ENCODE results near the gene ASPHD2. TPM values are rescaled to one million over a fixed set of nuclear protein-coding genes. Genes with fewer than 3 reads are reported as not detected.

The ASPHD2 gene
- total RNA-seq, 1 experiment from 2014 or later: 7.1 TPM

GRCh38 chr22:26391623-26392022, 37.4 kb upstream of the ASPHD2 start:
- Histone ChIP-seq H3K4me2 (ENCODE audit: insufficient read depth, insufficient read length, low read length) (no peak overlapping the region), H3K27me3 (ENCODE audit: insufficient read depth, low read length) (no peaks in the 10 kb centered on the region), H3K23ac (ENCODE audit: insufficient read length, low read depth, low read length) (no peak overlapping the region), H4K91ac (ENCODE audit: insufficient read length, low read depth, low read length) (no peak overlapping the region), H4K5ac (ENCODE audit: insufficient read length, low read depth, low read length) (no peak overlapping the region), H3K79me2 (ENCODE audit: insufficient read depth, low read length) (no peaks in the 10 kb centered on the region), H3K18ac (ENCODE audit: insufficient read length, low read depth, low read length) (peak overlapping the region; percentile 74), H4K8ac (replicated peaks; ENCODE audit: insufficient read length, low read depth, low read length) (no peak overlapping the region), H2BK20ac (ENCODE audit: low read depth, low read length, poor library complexity, severe bottlenecking) (no peak overlapping the region), H2BK120ac (ENCODE audit: low read depth, low read length, poor library complexity, severe bottlenecking) (no peak overlapping the region), H2BK15ac (ENCODE audit: low read depth, low read length) (no peak overlapping the region), H3K23me2 (ENCODE audit: insufficient read length, low read depth, low read length, poor library complexity, severe bottlenecking) (no peaks in the 10 kb centered on the region), H3K14ac (ENCODE audit: insufficient read depth, low read length) (0 out of 2 replicates have a peak overlapping the region, but pooled peaks have one; percentile 64), H2AK5ac (ENCODE audit: insufficient read length, low read length) (no peak overlapping the region), H2BK5ac (ENCODE audit: insufficient read length, low read length) (no peak overlapping the region), H3K4ac (ENCODE audit: low read depth, low read length) (no peak overlapping the region), H3K79me1 (ENCODE audit: insufficient read depth, low read depth, low read length, poor library complexity, severe bottlenecking) (no peaks in the 10 kb centered on the region), H2AFZ (ENCODE audit: low read length) (no peak overlapping the region), H2BK12ac (ENCODE audit: insufficient read length, low read depth, low read length) (no peak overlapping the region), H4K20me1 (ENCODE audit: control insufficient read depth, insufficient read depth, insufficient read length) (no peaks in the 10 kb centered on the region), H3K9me3 (ENCODE audit: control insufficient read depth, low read depth, low read length) (no peaks in the 10 kb centered on the region), H3K4me1 (ENCODE audit: insufficient read depth, low read length) (no peaks in the 10 kb centered on the region), H3K27ac (ENCODE audit: insufficient read length, low read depth, low read length) (no peak overlapping the region), H3T11ph (ENCODE audit: low read length) (no peak overlapping the region), H3K56ac (ENCODE audit: insufficient read length, low read depth, low read length) (no peak overlapping the region), H3K9ac (ENCODE audit: extremely low read depth, insufficient read length, low read length) (no peak overlapping the region)
- Mint-ChIP-seq H3K4me3 (no peak overlapping the region), H3K4me1 (peaks cover 5 to 14% of the 10 kb centered on the region in 2 experiments), H3K27me3 (ENCODE audit: low read depth) (no peaks in the 10 kb centered on the region; the same call in 1 of the 2 replicates), H3K27ac (no peak overlapping the region), H3K36me3 (ENCODE audit: insufficient read depth in 1 of 3, low read depth in 3 of 3) (no peaks in the 10 kb centered on the region; a peak in 1 of 7 replicates), H3K9me3 (no peaks in the 10 kb centered on the region; a peak in 2 of 5 replicates)
- DNase-seq: no peak
- WGBS (ENCODE audit: extremely low coverage, insufficient read length, low lambda C conversion rate): no CpG with 5 or more reads among the region's 2 CpGs
- TF ChIP-seq CTCF (conservative IDR thresholded peaks at IDR 0.05): no peak
